Measurements from ENCODE around the gene EPB41L4A. TPM values are rescaled to one million over a fixed set of nuclear protein-coding genes. Genes with fewer than 3 reads are reported as not detected.

The EPB41L4A gene
- polyA plus RNA-seq, 1 donor from 2014 or later: 7.4 TPM

DNA sequence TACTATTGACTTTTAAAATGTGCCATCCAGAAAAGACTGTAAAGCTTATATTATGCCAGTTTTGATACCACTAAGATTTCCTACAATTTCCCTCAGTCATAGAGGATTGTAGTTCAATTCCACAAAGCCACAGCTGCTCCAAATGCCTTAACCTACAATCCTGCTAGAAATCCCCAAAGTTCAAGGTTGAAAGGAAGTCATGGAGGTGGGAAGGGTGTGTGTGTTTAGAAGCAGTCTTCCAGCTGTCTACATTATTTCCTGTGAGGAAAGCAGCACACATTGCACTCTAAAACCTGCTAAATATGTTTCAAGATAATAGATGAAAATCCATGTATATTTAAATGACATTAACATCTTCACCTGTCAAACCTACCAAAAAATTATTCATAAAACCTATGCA, 11.8 kb downstream of the EPB41L4A start:
- no peaks in the 10 kb centered on the region for H3K9me3 ChIP-seq (ENCODE audit: low read length)
- no peaks in the 10 kb centered on the region for H3K36me3 ChIP-seq (ENCODE audit: insufficient read depth, low read length)
- H4K20me1 ChIP-seq (ENCODE audit: insufficient read depth): no peaks in the 10 kb centered on the region
- no peaks in the 10 kb centered on the region for H3K9me2 ChIP-seq (ENCODE audit: insufficient read depth, low read length)
- no peaks in the 10 kb centered on the region for H3F3A ChIP-seq (ENCODE audit: insufficient read depth, low read length, poor library complexity, severe bottlenecking)
- H2AFZ ChIP-seq (ENCODE audit: low read depth, low read length): no peak overlapping the region
- H3K9ac ChIP-seq (ENCODE audit: low read length): no peak overlapping the region
- H3K79me2 ChIP-seq (replicated peaks; ENCODE audit: insufficient read depth, low read length): no peaks in the 10 kb centered on the region
- H3K4me3 ChIP-seq (ENCODE audit: low read length): no peak overlapping the region
- peak overlapping the region; percentile 18 for H3K27ac ChIP-seq (ENCODE audit: low read length)
- TF ChIP-seq SMC3 (conservative IDR thresholded peaks at IDR 0.05; ENCODE audit: poor library complexity) (no peak), TAF1 (IDR thresholded peaks at IDR 0.05; ENCODE audit: low read depth) (no peak)
- peak overlapping the region; percentile 13 for H3K4me2 ChIP-seq (ENCODE audit: low read length)
- H3K27me3 ChIP-seq (ENCODE audit: insufficient read depth, low read depth, low read length): no peaks in the 10 kb centered on the region

DNA sequence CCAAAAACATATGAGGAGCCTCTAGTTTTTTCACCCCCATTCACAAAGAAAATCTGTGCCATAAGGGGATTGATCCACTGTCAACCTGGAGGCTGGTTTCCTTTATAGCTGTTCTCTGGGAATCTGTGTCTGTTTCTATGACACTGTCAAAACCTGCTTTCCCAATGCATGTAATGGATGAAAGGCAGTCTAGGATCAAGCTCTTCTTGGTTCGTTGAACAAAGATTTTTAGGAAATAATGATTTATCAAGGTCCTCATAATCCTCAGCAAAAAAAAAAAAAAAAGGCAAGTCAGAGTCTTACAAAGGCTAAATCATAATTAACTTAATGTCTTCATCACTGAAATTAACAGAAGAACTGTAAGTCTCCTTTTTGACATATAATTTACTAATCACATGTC, 16.0 kb downstream of the EPB41L4A start:
- Histone ChIP-seq H3K36me3 (ENCODE audit: insufficient read depth, low read length) (no peaks in the 10 kb centered on the region), H3K9me3 (ENCODE audit: low read length) (no peaks in the 10 kb centered on the region), H3K4me2 (ENCODE audit: low read length) (no peak overlapping the region), H2AFZ (ENCODE audit: low read depth, low read length) (peak overlapping the region; percentile 6), H3F3A (ENCODE audit: insufficient read depth, low read length, poor library complexity, severe bottlenecking) (no peaks in the 10 kb centered on the region), H3K4me3 (ENCODE audit: low read length) (no peak overlapping the region), H4K20me1 (ENCODE audit: insufficient read depth) (no peaks in the 10 kb centered on the region), H3K79me2 (replicated peaks; ENCODE audit: insufficient read depth, low read length) (no peaks in the 10 kb centered on the region), H3K27ac (ENCODE audit: low read length) (peak overlapping the region; percentile 66), H3K27me3 (ENCODE audit: insufficient read depth, low read depth, low read length) (no peaks in the 10 kb centered on the region), H3K9ac (ENCODE audit: low read length) (no peak overlapping the region), H3K9me2 (ENCODE audit: insufficient read depth, low read length) (no peaks in the 10 kb centered on the region)
- TF ChIP-seq REST (IDR thresholded peaks at IDR 0.05; ENCODE audit: borderline replicate concordance): peak; percentile 62
- no peak for TF ChIP-seq POLR2AphosphoS5 (IDR thresholded peaks at IDR 0.05)
- TF ChIP-seq RAD21 (conservative IDR thresholded peaks at IDR 0.05): no peak
- TF ChIP-seq TAF1 (IDR thresholded peaks at IDR 0.05; ENCODE audit: low read depth): no peak
- no peak for TF ChIP-seq EZH2 (IDR thresholded peaks at IDR 0.05; ENCODE audit: borderline replicate concordance, insufficient read depth, low read length, poor library complexity, severe bottlenecking)
- no peak for TF ChIP-seq CTCF (IDR thresholded peaks at IDR 0.05; ENCODE audit: poor library complexity, severe bottlenecking)
- TF ChIP-seq SMC3 (conservative IDR thresholded peaks at IDR 0.05; ENCODE audit: poor library complexity): no peak
- TF ChIP-seq MXI1 (conservative IDR thresholded peaks at IDR 0.05; ENCODE audit: poor library complexity, severe bottlenecking): no peak
- TF ChIP-seq EP300 (conservative IDR thresholded peaks at IDR 0.05; ENCODE audit: poor library complexity, severe bottlenecking): peak; percentile 55

GRCh38 chr5:112401924-112402323, 17.2 kb downstream of the EPB41L4A start:
- no peaks in the 10 kb centered on the region for H3K79me2 ChIP-seq (replicated peaks; ENCODE audit: insufficient read depth, low read length)
- H3F3A ChIP-seq (ENCODE audit: insufficient read depth, low read length, poor library complexity, severe bottlenecking): no peaks in the 10 kb centered on the region
- no peak overlapping the region for H3K4me2 ChIP-seq (ENCODE audit: low read length)
- H3K4me3 ChIP-seq (ENCODE audit: low read length): no peak overlapping the region
- TF ChIP-seq MXI1 (conservative IDR thresholded peaks at IDR 0.05; ENCODE audit: poor library complexity, severe bottlenecking): no peak
- no peak for TF ChIP-seq RAD21 (conservative IDR thresholded peaks at IDR 0.05)
- no peak for TF ChIP-seq POLR2AphosphoS5 (IDR thresholded peaks at IDR 0.05)
- no peak for TF ChIP-seq SMC3 (conservative IDR thresholded peaks at IDR 0.05; ENCODE audit: poor library complexity)
- TF ChIP-seq TAF1 (IDR thresholded peaks at IDR 0.05; ENCODE audit: low read depth): no peak
- no peak for TF ChIP-seq EP300 (conservative IDR thresholded peaks at IDR 0.05; ENCODE audit: poor library complexity, severe bottlenecking)
- no peak for TF ChIP-seq CTCF (IDR thresholded peaks at IDR 0.05; ENCODE audit: poor library complexity, severe bottlenecking)
- TF ChIP-seq REST (IDR thresholded peaks at IDR 0.05; ENCODE audit: borderline replicate concordance): no peak
- no peak for TF ChIP-seq EZH2 (IDR thresholded peaks at IDR 0.05; ENCODE audit: borderline replicate concordance, insufficient read depth, low read length, poor library complexity, severe bottlenecking)
- no peak overlapping the region for H3K9ac ChIP-seq (ENCODE audit: low read length)
- no peak overlapping the region for H3K27ac ChIP-seq (ENCODE audit: low read length)
- H3K9me3 ChIP-seq (ENCODE audit: low read length): no peaks in the 10 kb centered on the region
- H4K20me1 ChIP-seq (ENCODE audit: insufficient read depth): no peaks in the 10 kb centered on the region
- H3K27me3 ChIP-seq (ENCODE audit: insufficient read depth, low read depth, low read length): no peaks in the 10 kb centered on the region
- no peaks in the 10 kb centered on the region for H3K9me2 ChIP-seq (ENCODE audit: insufficient read depth, low read length)
- no peak overlapping the region for H2AFZ ChIP-seq (ENCODE audit: low read depth, low read length)
- no peaks in the 10 kb centered on the region for H3K36me3 ChIP-seq (ENCODE audit: insufficient read depth, low read length)

Measured in neural cell (in vitro differentiated cells).